SK-N-SH treated with all-trans-retinoic acid at 6 μM for 48 hours (cell line): ENCODE data around the gene ZNF410.

Source experiments
- ATAC-seq: fragments of 200-7000 bp; cut with Tn5 transposase; 3 replicates; pipeline ENCODE4 v1.9.1; 2020; ENCODE audit warnings: mild to moderate bottlenecking, moderate library complexity
- ARNTL ChIP-seq: fragments of 450-650 bp; formaldehyde crosslinking; IDR thresholded peaks from 2 replicates; pipeline ENCODE4 v1.5.0; 2020; ENCODE audit warnings: low read depth, mild to moderate bottlenecking, moderate library complexity, borderline replicate concordance
- BACH2 ChIP-seq: fragments of 250-450 bp; sonication (Bioruptor Pico); IDR thresholded peaks from 2 replicates; pipeline ENCODE4 v1.9.0; 2021; ENCODE audit warnings: mild to moderate bottlenecking, borderline replicate concordance
- CSDC2 ChIP-seq: fragments of 250-450 bp; sonication (Bioruptor Pico); IDR thresholded peaks from 2 replicates; pipeline ENCODE4 v1.5.0; 2020; ENCODE audit warnings: mild to moderate bottlenecking, moderate library complexity
- ESRRG ChIP-seq: fragments of 250-450 bp; sonication (Bioruptor Pico); IDR thresholded peaks from 2 replicates; pipeline ENCODE4 v1.6.1; 2021; ENCODE audit warnings: mild to moderate bottlenecking
- GLIS3 ChIP-seq: fragments of 250-450 bp; sonication (Bioruptor Pico); IDR thresholded peaks from 2 replicates; pipeline ENCODE4 v1.5.0; 2020; ENCODE audit warnings: mild to moderate bottlenecking, moderate library complexity
- ISL1 ChIP-seq: fragments of 250-450 bp; sonication (Bioruptor Pico); IDR thresholded peaks from 2 replicates; pipeline ENCODE4 v2.1.2; 2022; ENCODE audit warnings: mild to moderate bottlenecking, moderate library complexity
- OSR1 ChIP-seq: fragments of 250-450 bp; sonication (Bioruptor Pico); IDR thresholded peaks from 2 replicates; pipeline ENCODE4 v1.8.0; 2022; ENCODE audit warnings: moderate library complexity, mild to moderate bottlenecking, inconsistent platforms
- RARB ChIP-seq: fragments of 250-450 bp; sonication (Bioruptor Pico); IDR thresholded peaks from 2 replicates; pipeline ENCODE4 v1.8.0; 2021; ENCODE audit warnings: mild to moderate bottlenecking, moderate library complexity
- SNAI2 ChIP-seq: fragments of 250-450 bp; sonication (Bioruptor Pico); IDR thresholded peaks from 2 replicates; pipeline ENCODE4 v1.5.0; 2020; ENCODE audit warnings: mild to moderate bottlenecking, moderate library complexity
- TCF4 ChIP-seq: fragments of 250-450 bp; sonication (Bioruptor Pico); IDR thresholded peaks from 2 replicates; pipeline ENCODE4 v1.8.0; 2021; ENCODE audit warnings: mild to moderate bottlenecking, moderate library complexity, borderline replicate concordance
- TOX ChIP-seq: fragments of 250-450 bp; sonication (Bioruptor Pico); IDR thresholded peaks from 2 replicates; pipeline ENCODE4 v1.8.0; 2021; ENCODE audit warnings: mild to moderate bottlenecking, moderate library complexity, borderline replicate concordance
- ZC3H10 ChIP-seq: fragments of 250-450 bp; sonication (Bioruptor Pico); IDR thresholded peaks from 2 replicates; pipeline ENCODE4 v1.5.1; 2021; ENCODE audit warnings: mild to moderate bottlenecking, moderate library complexity
- ZFP3 ChIP-seq: fragments of 250-450 bp; sonication (Bioruptor Pico); IDR thresholded peaks from 2 replicates; pipeline ENCODE4 v1.5.0; 2020; ENCODE audit warnings: mild to moderate bottlenecking, moderate library complexity
- ZFP30 ChIP-seq: fragments of 450-650 bp; formaldehyde crosslinking; IDR thresholded peaks from 2 replicates; pipeline ENCODE4 v1.5.0; 2022; ENCODE audit warnings: mild to moderate bottlenecking, moderate library complexity
- ZNF70 ChIP-seq: fragments of 450-650 bp; formaldehyde crosslinking; IDR thresholded peaks from 2 replicates; pipeline ENCODE4 v1.5.0; 2020; ENCODE audit warnings: mild to moderate bottlenecking, moderate library complexity
- ZNF8 ChIP-seq: fragments of 450-650 bp; formaldehyde crosslinking; IDR thresholded peaks from 2 replicates; pipeline ENCODE4 v1.5.0; 2020; ENCODE audit warnings: mild to moderate bottlenecking, moderate library complexity
- TF ChIP-seq, protein P1 (sequence below): fragments of 250-450 bp; sonication (Bioruptor Pico); IDR thresholded peaks from 2 replicates; pipeline ENCODE4 v1.8.0; 2021; ENCODE audit warnings: low read depth, mild to moderate bottlenecking, moderate library complexity, borderline replicate concordance
- TF ChIP-seq, protein P2 (sequence below): fragments of 250-450 bp; sonication (Bioruptor Pico); IDR thresholded peaks from 2 replicates; pipeline ENCODE4 v1.5.0; 2020; ENCODE audit warnings: mild to moderate bottlenecking, moderate library complexity
- TF ChIP-seq, protein P3 (sequence below): fragments of 250-450 bp; sonication (Bioruptor Pico); IDR thresholded peaks from 2 replicates; pipeline ENCODE4 v1.8.0; 2020; ENCODE audit warnings: mild to moderate bottlenecking, moderate library complexity, borderline replicate concordance
- TF ChIP-seq, protein P4 (sequence below): fragments of 250-450 bp; sonication (Bioruptor Pico); IDR thresholded peaks from 2 replicates; pipeline ENCODE4 v1.5.1; 2020; ENCODE audit warnings: low read depth, mild to moderate bottlenecking, moderate library complexity
- TF ChIP-seq, protein P5 (sequence below): fragments of 250-450 bp; sonication (Bioruptor Pico); IDR thresholded peaks from 2 replicates; pipeline ENCODE4 v1.5.1; 2021; ENCODE audit warnings: mild to moderate bottlenecking, moderate library complexity

Gene ZNF410

DNA sequence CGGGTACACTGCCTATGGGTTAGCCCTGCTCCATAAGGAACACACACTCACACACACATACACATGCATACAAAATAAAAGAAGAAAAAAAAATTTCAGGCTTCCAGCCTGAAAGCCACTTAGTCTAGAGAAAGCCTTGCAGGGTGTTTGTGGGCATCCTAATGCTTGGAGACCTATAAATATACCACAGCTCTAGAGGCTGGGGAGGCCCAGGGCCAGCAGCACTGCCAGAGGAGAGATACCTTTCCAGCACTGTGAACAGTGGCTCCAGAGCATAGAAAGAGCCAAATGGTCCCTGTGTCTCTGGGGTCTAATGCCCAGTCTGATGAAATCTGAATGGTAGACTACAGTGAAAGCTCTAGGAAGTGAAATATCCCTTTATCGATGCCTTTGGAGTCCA lies 50.4 kb downstream of the ZNF410 start:
- ATAC-seq = no peak; the same call in 2 of the 3 replicates
- TF ChIP-seq ZC3H10 (CRISPR knock-in tag) (no peak), CSDC2 (CRISPR knock-in tag) (no peak), GLIS3 (CRISPR knock-in tag) (no peak), SNAI2 (CRISPR knock-in tag) (no peak), ARNTL (CRISPR knock-in tag) (no peak), BACH2 (CRISPR knock-in tag) (no peak)
- TF ChIP-seq, protein P1, sequence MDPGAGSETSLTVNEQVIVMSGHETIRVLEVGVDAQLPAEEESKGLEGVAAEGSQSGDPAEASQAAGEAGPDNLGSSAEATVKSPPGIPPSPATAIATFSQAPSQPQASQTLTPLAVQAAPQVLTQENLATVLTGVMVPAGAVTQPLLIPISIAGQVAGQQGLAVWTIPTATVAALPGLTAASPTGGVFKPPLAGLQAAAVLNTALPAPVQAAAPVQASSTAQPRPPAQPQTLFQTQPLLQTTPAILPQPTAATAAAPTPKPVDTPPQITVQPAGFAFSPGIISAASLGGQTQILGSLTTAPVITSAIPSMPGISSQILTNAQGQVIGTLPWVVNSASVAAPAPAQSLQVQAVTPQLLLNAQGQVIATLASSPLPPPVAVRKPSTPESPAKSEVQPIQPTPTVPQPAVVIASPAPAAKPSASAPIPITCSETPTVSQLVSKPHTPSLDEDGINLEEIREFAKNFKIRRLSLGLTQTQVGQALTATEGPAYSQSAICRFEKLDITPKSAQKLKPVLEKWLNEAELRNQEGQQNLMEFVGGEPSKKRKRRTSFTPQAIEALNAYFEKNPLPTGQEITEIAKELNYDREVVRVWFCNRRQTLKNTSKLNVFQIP (CRISPR knock-in tag) = no peak
- TF ChIP-seq, protein P2, sequence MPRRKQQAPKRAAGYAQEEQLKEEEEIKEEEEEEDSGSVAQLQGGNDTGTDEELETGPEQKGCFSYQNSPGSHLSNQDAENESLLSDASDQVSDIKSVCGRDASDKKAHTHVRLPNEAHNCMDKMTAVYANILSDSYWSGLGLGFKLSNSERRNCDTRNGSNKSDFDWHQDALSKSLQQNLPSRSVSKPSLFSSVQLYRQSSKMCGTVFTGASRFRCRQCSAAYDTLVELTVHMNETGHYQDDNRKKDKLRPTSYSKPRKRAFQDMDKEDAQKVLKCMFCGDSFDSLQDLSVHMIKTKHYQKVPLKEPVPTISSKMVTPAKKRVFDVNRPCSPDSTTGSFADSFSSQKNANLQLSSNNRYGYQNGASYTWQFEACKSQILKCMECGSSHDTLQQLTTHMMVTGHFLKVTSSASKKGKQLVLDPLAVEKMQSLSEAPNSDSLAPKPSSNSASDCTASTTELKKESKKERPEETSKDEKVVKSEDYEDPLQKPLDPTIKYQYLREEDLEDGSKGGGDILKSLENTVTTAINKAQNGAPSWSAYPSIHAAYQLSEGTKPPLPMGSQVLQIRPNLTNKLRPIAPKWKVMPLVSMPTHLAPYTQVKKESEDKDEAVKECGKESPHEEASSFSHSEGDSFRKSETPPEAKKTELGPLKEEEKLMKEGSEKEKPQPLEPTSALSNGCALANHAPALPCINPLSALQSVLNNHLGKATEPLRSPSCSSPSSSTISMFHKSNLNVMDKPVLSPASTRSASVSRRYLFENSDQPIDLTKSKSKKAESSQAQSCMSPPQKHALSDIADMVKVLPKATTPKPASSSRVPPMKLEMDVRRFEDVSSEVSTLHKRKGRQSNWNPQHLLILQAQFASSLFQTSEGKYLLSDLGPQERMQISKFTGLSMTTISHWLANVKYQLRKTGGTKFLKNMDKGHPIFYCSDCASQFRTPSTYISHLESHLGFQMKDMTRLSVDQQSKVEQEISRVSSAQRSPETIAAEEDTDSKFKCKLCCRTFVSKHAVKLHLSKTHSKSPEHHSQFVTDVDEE (CRISPR knock-in tag) = no peak
- TF ChIP-seq, protein P3, sequence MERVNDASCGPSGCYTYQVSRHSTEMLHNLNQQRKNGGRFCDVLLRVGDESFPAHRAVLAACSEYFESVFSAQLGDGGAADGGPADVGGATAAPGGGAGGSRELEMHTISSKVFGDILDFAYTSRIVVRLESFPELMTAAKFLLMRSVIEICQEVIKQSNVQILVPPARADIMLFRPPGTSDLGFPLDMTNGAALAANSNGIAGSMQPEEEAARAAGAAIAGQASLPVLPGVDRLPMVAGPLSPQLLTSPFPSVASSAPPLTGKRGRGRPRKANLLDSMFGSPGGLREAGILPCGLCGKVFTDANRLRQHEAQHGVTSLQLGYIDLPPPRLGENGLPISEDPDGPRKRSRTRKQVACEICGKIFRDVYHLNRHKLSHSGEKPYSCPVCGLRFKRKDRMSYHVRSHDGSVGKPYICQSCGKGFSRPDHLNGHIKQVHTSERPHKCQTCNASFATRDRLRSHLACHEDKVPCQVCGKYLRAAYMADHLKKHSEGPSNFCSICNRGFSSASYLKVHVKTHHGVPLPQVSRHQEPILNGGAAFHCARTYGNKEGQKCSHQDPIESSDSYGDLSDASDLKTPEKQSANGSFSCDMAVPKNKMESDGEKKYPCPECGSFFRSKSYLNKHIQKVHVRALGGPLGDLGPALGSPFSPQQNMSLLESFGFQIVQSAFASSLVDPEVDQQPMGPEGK (CRISPR knock-in tag) = no peak

DNA sequence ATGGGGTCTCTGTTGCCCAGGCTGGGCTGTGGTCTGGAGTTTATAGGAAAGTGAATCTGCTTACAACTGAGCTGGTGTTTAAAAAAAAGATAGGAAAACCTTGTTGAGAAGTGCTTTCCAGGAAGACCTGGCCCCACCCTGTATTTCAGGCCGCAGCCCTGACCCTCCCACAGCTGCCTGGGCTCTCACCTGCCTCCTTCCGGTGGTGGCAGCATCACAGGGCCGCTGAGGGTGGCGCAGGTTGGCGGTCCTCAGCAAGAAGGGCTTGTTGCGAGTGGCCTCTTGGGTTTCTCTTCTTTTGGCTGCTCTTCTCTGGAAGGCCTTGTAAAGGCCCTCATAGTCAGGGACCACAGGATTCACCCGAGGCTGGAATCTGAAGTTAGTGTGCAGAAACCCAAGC lies 55.5 kb downstream of the ZNF410 start:
- TF ChIP-seq ZC3H10 (CRISPR knock-in tag) (no peak), ZFP30 (CRISPR knock-in tag) (no peak), ARNTL (CRISPR knock-in tag) (no peak), ZFP3 (no peak), OSR1 (CRISPR knock-in tag) (no peak), ISL1 (no peak), RARB (CRISPR knock-in tag) (no peak)
- TF ChIP-seq, protein P1 (CRISPR knock-in tag) = no peak
- TF ChIP-seq, all 23 proteins: peak for 0
- ATAC-seq = no peak

DNA sequence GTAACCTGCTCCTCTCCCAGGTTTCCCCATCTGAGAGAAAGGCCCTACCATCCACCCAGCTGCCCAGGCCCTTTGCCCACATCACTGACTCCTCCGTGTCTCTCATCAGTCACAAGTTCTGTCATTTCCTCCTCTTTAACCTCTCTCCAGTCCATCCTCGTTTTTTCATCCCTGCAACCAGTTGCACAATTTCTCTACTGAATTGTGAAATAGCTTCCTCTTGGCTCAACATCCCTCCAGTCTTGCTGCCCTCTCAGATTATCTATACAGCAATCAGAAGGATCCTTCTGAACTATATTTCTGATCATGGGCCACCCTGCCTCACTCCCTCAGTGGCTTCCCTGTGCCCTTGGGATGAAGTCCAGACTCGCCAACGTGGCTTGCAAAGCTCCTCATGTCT lies 56.4 kb downstream of the ZNF410 start:
- TF ChIP-seq, protein P2 (CRISPR knock-in tag) = no peak
- TF ChIP-seq TCF4 (CRISPR knock-in tag) (no peak), CSDC2 (CRISPR knock-in tag) (no peak), ESRRG (CRISPR knock-in tag) (no peak), ARNTL (CRISPR knock-in tag) (no peak), ZC3H10 (CRISPR knock-in tag) (no peak), GLIS3 (CRISPR knock-in tag) (no peak), ZNF8 (CRISPR knock-in tag) (no peak), ZNF70 (no peak), TOX (CRISPR knock-in tag) (no peak), RARB (CRISPR knock-in tag) (no peak), ISL1 (no peak)
- TF ChIP-seq, protein P4, sequence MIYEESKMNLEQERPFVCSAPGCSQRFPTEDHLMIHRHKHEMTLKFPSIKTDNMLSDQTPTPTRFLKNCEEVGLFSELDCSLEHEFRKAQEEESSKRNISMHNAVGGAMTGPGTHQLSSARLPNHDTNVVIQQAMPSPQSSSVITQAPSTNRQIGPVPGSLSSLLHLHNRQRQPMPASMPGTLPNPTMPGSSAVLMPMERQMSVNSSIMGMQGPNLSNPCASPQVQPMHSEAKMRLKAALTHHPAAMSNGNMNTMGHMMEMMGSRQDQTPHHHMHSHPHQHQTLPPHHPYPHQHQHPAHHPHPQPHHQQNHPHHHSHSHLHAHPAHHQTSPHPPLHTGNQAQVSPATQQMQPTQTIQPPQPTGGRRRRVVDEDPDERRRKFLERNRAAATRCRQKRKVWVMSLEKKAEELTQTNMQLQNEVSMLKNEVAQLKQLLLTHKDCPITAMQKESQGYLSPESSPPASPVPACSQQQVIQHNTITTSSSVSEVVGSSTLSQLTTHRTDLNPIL = no peak
- TF ChIP-seq, protein P5, sequence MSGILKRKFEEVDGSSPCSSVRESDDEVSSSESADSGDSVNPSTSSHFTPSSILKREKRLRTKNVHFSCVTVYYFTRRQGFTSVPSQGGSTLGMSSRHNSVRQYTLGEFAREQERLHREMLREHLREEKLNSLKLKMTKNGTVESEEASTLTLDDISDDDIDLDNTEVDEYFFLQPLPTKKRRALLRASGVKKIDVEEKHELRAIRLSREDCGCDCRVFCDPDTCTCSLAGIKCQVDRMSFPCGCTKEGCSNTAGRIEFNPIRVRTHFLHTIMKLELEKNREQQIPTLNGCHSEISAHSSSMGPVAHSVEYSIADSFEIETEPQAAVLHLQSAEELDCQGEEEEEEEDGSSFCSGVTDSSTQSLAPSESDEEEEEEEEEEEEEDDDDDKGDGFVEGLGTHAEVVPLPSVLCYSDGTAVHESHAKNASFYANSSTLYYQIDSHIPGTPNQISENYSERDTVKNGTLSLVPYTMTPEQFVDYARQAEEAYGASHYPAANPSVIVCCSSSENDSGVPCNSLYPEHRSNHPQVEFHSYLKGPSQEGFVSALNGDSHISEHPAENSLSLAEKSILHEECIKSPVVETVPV (CRISPR knock-in tag) = no peak
- TF ChIP-seq, protein P1 (CRISPR knock-in tag) = no peak
- no peak for ATAC-seq
